Activated effector memory CD4-positive, alpha-beta T cell treated with anti-CD3 and anti-CD28 coated beads, Interleukin-2, amount 50 U/mL, for 16 hours (primary cell): ENCODE measurements around the gene PRRT4.

Experiments used
- DNase-seq: peaks from one replicate; pipeline ENCODE4 v3.0.0-alpha.2; 2020

The PRRT4 gene

GRCh38 chr7:128361411-128362379 lies at the start of gene PRRT4:
PRRT4 (minus strand) TSS chr7:128361690.
- peak; percentile 78 for DNase-seq

- DNase-seq = no peak
Measured at GRCh38 chr7:128410451-128410753, 48.9 kb upstream of the PRRT4 start.

- peak; percentile 95 for DNase-seq
Measured at GRCh38 chr7:128409596-128410450, 48.3 kb upstream of the PRRT4 start, which contains the start of gene IMPDH1. IMPDH1 (minus strand) TSS chr7:128409982; CDS start chr7:128409901, 81 bp downstream.

- no peak for DNase-seq
Measured at GRCh38 chr7:128408709-128409595, 47.5 kb upstream of the PRRT4 start.

- no peak for DNase-seq
Measured at GRCh38 chr7:128407751-128408708, 46.5 kb upstream of the PRRT4 start.

- DNase-seq = no peak
Measured at GRCh38 chr7:128407233-128407589, 45.7 kb upstream of the PRRT4 start.

GRCh38 chr7:128406314-128407232 lies 45.1 kb upstream of the PRRT4 start:
- no peak for DNase-seq

GRCh38 chr7:128405471-128406313 lies 44.2 kb upstream of the PRRT4 start:
- peak; percentile 86 for DNase-seq

GRCh38 chr7:128404886-128405470 lies 43.5 kb upstream of the PRRT4 start:
- DNase-seq = no peak

- DNase-seq = no peak
Measured at GRCh38 chr7:128404143-128404681, 42.7 kb upstream of the PRRT4 start.

GRCh38 chr7:128403676-128404075 lies 42.2 kb upstream of the PRRT4 start:
- no peak for DNase-seq

GRCh38 chr7:128402356-128402755 lies 40.9 kb upstream of the PRRT4 start:
- DNase-seq = no peak

- DNase-seq = no peak
Measured at GRCh38 chr7:128400566-128400965, 39.1 kb upstream of the PRRT4 start.

GRCh38 chr7:128399991-128400390 lies 38.5 kb upstream of the PRRT4 start:
- DNase-seq = no peak

- DNase-seq = no peak
Measured at GRCh38 chr7:128398841-128399135, 37.3 kb upstream of the PRRT4 start.

- DNase-seq = peak; percentile 80
Measured at GRCh38 chr7:128398016-128398840, 36.7 kb upstream of the PRRT4 start.

GRCh38 chr7:128396357-128396756 lies 34.9 kb upstream of the PRRT4 start:
- DNase-seq = no peak

GRCh38 chr7:128395748-128396147 lies 34.3 kb upstream of the PRRT4 start:
- DNase-seq = no peak
